ENCODE measurements around the gene MERTK. TPM values are rescaled to one million over a fixed set of nuclear protein-coding genes. Genes with fewer than 3 reads are reported as not detected.

MERTK gene
- total and polyA plus RNA-seq, 2 of the 8 experiments (the other 6 are each of a cell fraction or from before 2014, with no cell fraction given): 6.5 to 7.0 TPM

DNA sequence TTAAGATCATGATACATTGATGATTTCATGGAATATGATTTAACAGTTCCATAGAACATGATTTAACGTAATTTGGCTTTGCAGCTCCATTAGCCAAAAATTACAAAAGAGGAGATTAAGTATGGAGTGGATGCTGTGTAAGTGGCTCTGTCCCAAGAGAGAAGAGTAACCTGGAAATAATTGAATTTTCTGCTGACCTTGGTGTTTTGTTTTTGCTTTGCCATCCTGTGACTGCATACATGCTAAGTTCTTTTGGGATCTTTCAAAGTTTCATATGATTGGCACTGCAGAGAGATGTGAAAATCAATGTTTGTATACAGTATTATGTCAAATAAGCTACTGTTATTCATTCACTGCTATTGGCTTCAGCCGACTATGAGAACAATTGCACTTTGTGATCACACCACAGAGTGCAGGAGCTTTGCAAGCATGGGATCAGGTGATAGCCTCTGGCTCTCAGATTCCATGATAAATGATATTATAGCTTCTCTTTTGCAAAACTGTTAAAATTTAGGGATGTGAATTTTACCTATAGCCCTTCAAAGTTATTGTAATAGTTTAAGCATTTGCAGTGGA lies 110.6 kb downstream of the MERTK start:
- H2BK12ac ChIP-seq (ENCODE audit: low read depth, low read length): no peak overlapping the region
- no peaks in the 10 kb centered on the region for H3K9me3 ChIP-seq (ENCODE audit: insufficient read depth in 2 of 2, low read depth in 1 of 2, low read length in 1 of 2)
- no peak overlapping the region for H2BK120ac ChIP-seq (replicated peaks; ENCODE audit: low read depth, low read length)
- H4K5ac ChIP-seq (ENCODE audit: insufficient read length, low read depth, low read length): no peak overlapping the region
- WGBS, 2 experiments (ENCODE audit: extremely low coverage in 1 of 2, insufficient coverage in 1 of 2, insufficient read length in 1 of 2, insufficient replicate concordance in 2 of 2, low coverage in 1 of 2, low lambda C conversion rate in 2 of 2, missing lambda C conversion rate in 1 of 2): 87% methylated on average over 2 of the region's 2 CpGs; no CpG with 5 or more reads in 1 of the 2 experiments
- no peaks in the 10 kb centered on the region for H3K79me2 ChIP-seq (ENCODE audit: control insufficient read depth in 1 of 2, insufficient read depth in 2 of 2, low read length in 2 of 2)
- no peak overlapping the region for H3K9ac ChIP-seq (replicated peaks in 1 of 4; ENCODE audit: extremely low read depth in 1 of 4, low read depth in 3 of 4, low read length in 3 of 4)
- no peaks in the 10 kb centered on the region for H3K4me1 ChIP-seq (replicated peaks in 1 of 4; ENCODE audit: control insufficient read depth in 3 of 4, insufficient read depth in 4 of 4, low read length in 3 of 4)
- no peak for TF ChIP-seq BACH1 (IDR thresholded peaks at IDR 0.05; ENCODE audit: low read length)
- no peak for TF ChIP-seq ASH2L (IDR thresholded peaks at IDR 0.05; ENCODE audit: low read length)
- no peak for TF ChIP-seq RAD21 (IDR thresholded peaks at IDR 0.05 in 1 of 2, conservative IDR thresholded peaks at IDR 0.05 in 1 of 2; ENCODE audit: low read depth in 2 of 2, low read length in 2 of 2)
- TF ChIP-seq CHD2 (IDR thresholded peaks at IDR 0.05; ENCODE audit: low read length): no peak
- no peak for TF ChIP-seq CBX5 (IDR thresholded peaks at IDR 0.05; ENCODE audit: low read depth, low read length)
- TF ChIP-seq, protein P1, sequence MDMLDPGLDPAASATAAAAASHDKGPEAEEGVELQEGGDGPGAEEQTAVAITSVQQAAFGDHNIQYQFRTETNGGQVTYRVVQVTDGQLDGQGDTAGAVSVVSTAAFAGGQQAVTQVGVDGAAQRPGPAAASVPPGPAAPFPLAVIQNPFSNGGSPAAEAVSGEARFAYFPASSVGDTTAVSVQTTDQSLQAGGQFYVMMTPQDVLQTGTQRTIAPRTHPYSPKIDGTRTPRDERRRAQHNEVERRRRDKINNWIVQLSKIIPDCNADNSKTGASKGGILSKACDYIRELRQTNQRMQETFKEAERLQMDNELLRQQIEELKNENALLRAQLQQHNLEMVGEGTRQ (IDR thresholded peaks at IDR 0.05; ENCODE audit: low read length): no peak
- TF ChIP-seq NANOG (IDR thresholded peaks at IDR 0.05; ENCODE audit: insufficient read depth, low read depth, low read length, poor library complexity, severe bottlenecking): no peak
- no peak for TF ChIP-seq BRCA1 (IDR thresholded peaks at IDR 0.05; ENCODE audit: low read depth, low read length)
- TF ChIP-seq JUND (IDR thresholded peaks at IDR 0.05; ENCODE audit: low read length): no peak
- TF ChIP-seq KDM5A (IDR thresholded peaks at IDR 0.05; ENCODE audit: low read length): no peak
- TF ChIP-seq FOSL1 (IDR thresholded peaks at IDR 0.05; ENCODE audit: insufficient read depth, low read depth, low read length): no peak
- peaks cover 0 to 3% (median 0%) of the 10 kb centered on the region in 4 experiments; a peak in 4 of 8 replicates for H3K36me3 ChIP-seq (ENCODE audit: control insufficient read depth in 2 of 4, insufficient read depth in 4 of 4, low read length in 3 of 4)
- no peak overlapping the region for H3K27ac ChIP-seq (ENCODE audit: low read depth, low read length)
- H3K4ac ChIP-seq (replicated peaks; ENCODE audit: insufficient read length, low read depth, low read length): no peak overlapping the region
- H2AFZ ChIP-seq (ENCODE audit: low read length): no peak overlapping the region
- FAIRE-seq (no peak), DNase-seq (ENCODE audit: low read depth in 1 of 2, low spot score in 2 of 2) (no peak)
- H2BK5ac ChIP-seq (ENCODE audit: low read depth, low read length): no peak overlapping the region
- no peak overlapping the region for H4K91ac ChIP-seq (replicated peaks; ENCODE audit: insufficient read length, low read length)
- no peak overlapping the region for H4K8ac ChIP-seq (ENCODE audit: extremely low read depth, insufficient read depth, low read length)
- H2AK5ac ChIP-seq (ENCODE audit: low read depth, low read length): no peak overlapping the region
- POLR2A ChIA-PET (ENCODE audit: partially characterized antibody): no interaction called here
- no peak overlapping the region for H3K4me2 ChIP-seq (ENCODE audit: insufficient read depth in 1 of 2, low read depth in 2 of 2, low read length in 2 of 2)
- H3K14ac ChIP-seq (ENCODE audit: insufficient read length): no peak overlapping the region
- H3K79me1 ChIP-seq (ENCODE audit: low read depth, low read length): no peaks in the 10 kb centered on the region
- no peak overlapping the region for H3K18ac ChIP-seq (ENCODE audit: extremely low read depth, low read length)
- H3K23me2 ChIP-seq (ENCODE audit: low read depth, low read length): no peaks in the 10 kb centered on the region
- H4K20me1 ChIP-seq (replicated peaks in 1 of 2; ENCODE audit: control insufficient read depth in 1 of 2, insufficient read depth in 2 of 2, low read length in 2 of 2): no peaks in the 10 kb centered on the region
- H3K27me3 ChIP-seq (replicated peaks in 1 of 4; ENCODE audit: control insufficient read depth in 3 of 4, extremely low read depth in 1 of 4, insufficient read depth in 3 of 4, low read length in 3 of 4): no peaks in the 10 kb centered on the region
- CTCF ChIA-PET (ENCODE audit: partially characterized antibody): interaction anchor here (3.1 kb wide), 1 partner anchor 90 kb away, joined by 8 read pairs; no protein-coding TSS in a partner anchor
- H3K56ac ChIP-seq (replicated peaks; ENCODE audit: insufficient read length, low read depth, low read length): no peak overlapping the region
- no peak overlapping the region for H3K23ac ChIP-seq (ENCODE audit: insufficient read length)
- H2BK15ac ChIP-seq (ENCODE audit: low read length): no peak overlapping the region
- H3K4me3 ChIP-seq (ENCODE audit: extremely low read depth in 1 of 4, insufficient read depth in 2 of 4, low read depth in 3 of 4, low read length in 4 of 4): no peak overlapping the region
- H2BK20ac ChIP-seq (ENCODE audit: low read length): no peak overlapping the region

Data from H1 (cell line).